GM18505 (cell line): ENCODE results near the gene TEX51.

Experiments used
- ATAC-seq: cut with Tn5 transposase; IDR thresholded peaks from one replicate; pipeline ENCODE4 v1.9.1; 2021; ENCODE audit not compliant: unreplicated experiment
- POLR2A ChIP-seq: IDR thresholded peaks from 4 replicates; pipeline ENCODE4 v1.6.1; 2011; ENCODE audit warnings: borderline replicate concordance; ENCODE audit not compliant: insufficient read depth, insufficient read length; ENCODE audit errors: extremely low read depth

The TEX51 gene

GRCh38 chr2:126902859-126903258 lies 4.2 kb downstream of the TEX51 start:
- TF ChIP-seq POLR2A, result no peak
- no peak for ATAC-seq

GRCh38 chr2:126905991-126906390 lies 7.3 kb downstream of the TEX51 start:
- ATAC-seq, result no peak
- TF ChIP-seq POLR2A, result no peak

- ATAC-seq, result no peak
- no peak for TF ChIP-seq POLR2A
Observed at GRCh38 chr2:126906781-126907180, 8.1 kb downstream of the TEX51 start.

GRCh38 chr2:126907671-126908070 lies 9.0 kb downstream of the TEX51 start:
- ATAC-seq, result no peak
- no peak for TF ChIP-seq POLR2A

- no peak for ATAC-seq
- TF ChIP-seq POLR2A, result no peak
Observed at GRCh38 chr2:126908721-126909177, 10.1 kb downstream of the TEX51 start.

GRCh38 chr2:126909366-126909765 lies 10.7 kb downstream of the TEX51 start:
- no peak for TF ChIP-seq POLR2A
- ATAC-seq, result no peak

GRCh38 chr2:126909781-126910180 lies 11.1 kb downstream of the TEX51 start:
- ATAC-seq, result no peak
- no peak for TF ChIP-seq POLR2A

GRCh38 chr2:126910637-126911036 lies 11.9 kb downstream of the TEX51 start:
- ATAC-seq, result no peak
- TF ChIP-seq POLR2A, result no peak

GRCh38 chr2:126911111-126911796 lies 12.6 kb downstream of the TEX51 start:
- TF ChIP-seq POLR2A, result no peak
- no peak for ATAC-seq

GRCh38 chr2:126912201-126912600 lies 13.5 kb downstream of the TEX51 start:
- no peak for ATAC-seq
- TF ChIP-seq POLR2A, result no peak

GRCh38 chr2:126913329-126913728 lies 14.6 kb downstream of the TEX51 start:
- TF ChIP-seq POLR2A, result no peak

GRCh38 chr2:126913881-126914615 lies 15.4 kb downstream of the TEX51 start:
- ATAC-seq, result no peak
- no peak for TF ChIP-seq POLR2A

More at GRCh38 chr2:126913329-126913728, 14.6 kb downstream of the TEX51 start:
- no peak for ATAC-seq

- ATAC-seq, result no peak
- TF ChIP-seq POLR2A, result no peak
Observed at GRCh38 chr2:126914811-126915500, 16.3 kb downstream of the TEX51 start.

- ATAC-seq, result no peak
- TF ChIP-seq POLR2A, result no peak
Observed at GRCh38 chr2:126915903-126916302, 17.2 kb downstream of the TEX51 start.

- no peak for ATAC-seq
- no peak for TF ChIP-seq POLR2A
Observed at GRCh38 chr2:126916744-126917143, 18.1 kb downstream of the TEX51 start.

GRCh38 chr2:126921066-126921465 lies 22.4 kb downstream of the TEX51 start:
- no peak for ATAC-seq
- TF ChIP-seq POLR2A, result no peak
